GM21528 (cell line): ENCODE results near the gene STXBP5L.
"Not testable (repeated sequence)": the region's sequence is repeated elsewhere in the genome, so short reads cannot be mapped to it uniquely, and the experiment has no call there.

Experiments used
- ATAC-seq: cut with Tn5 transposase; IDR thresholded peaks from one replicate; pipeline ENCODE4 v1.9.1; 2021; ENCODE audit warnings: mild to moderate bottlenecking, moderate library complexity; ENCODE audit not compliant: unreplicated experiment, low FRiP score

Gene STXBP5L

DNA sequence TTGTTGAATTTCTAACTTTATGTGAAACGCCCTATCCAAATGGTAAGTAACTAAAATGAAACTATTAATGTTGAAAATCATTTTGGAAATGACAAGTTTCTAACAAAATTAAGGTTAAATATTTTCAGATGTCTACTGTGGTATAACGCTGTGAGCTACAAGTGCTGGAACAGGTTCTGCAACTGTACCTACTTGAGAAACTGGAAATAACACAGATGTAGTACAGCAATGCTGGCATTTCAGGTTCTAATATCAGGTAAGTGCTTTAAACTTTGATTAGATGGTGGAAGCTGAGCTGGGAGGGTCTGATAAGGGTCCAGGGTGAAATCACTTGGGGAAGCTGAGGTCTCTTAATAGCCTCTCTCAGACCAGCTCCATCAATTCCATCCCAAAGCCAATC, 315.1 kb downstream of the STXBP5L start:
- ATAC-seq: no peak

DNA sequence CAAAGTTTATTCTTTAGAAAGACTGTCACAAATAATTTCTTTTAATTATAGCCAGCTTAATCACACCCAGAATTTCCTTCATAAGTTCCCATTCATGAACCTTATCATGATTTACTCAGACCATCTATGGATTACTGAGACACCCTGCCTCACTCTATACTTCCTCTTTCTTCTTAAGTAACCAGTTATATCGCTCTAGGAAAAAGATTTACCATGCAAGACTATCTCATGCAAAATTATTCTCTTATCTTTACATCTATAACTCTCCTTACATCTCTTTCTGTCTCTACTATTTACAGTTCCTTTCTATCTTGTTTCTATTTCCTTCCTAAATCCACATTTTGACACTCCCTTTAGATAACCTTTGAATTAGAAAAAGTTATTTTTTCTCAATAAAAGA, 321.0 kb downstream of the STXBP5L start:
- ATAC-seq: no peak

DNA sequence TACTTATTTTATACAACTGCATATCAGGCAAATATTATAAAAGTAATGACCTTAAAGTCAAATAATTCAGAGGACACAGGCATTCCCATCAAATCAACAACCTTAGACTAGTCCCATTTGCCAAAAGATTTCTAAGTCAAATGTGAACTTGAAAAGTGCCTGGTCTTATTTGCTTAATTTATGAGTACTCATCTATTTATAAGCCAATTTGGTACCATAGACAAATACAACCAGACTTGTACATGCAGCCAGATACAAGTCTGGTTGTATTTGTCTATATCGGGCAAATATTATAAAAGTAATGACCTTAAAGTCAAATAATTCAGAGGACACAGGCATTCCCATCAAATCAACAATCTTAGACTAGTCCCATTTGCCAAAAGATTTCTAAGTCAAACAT, 322.2 kb downstream of the STXBP5L start:
- not testable (repeated sequence) for ATAC-seq

DNA sequence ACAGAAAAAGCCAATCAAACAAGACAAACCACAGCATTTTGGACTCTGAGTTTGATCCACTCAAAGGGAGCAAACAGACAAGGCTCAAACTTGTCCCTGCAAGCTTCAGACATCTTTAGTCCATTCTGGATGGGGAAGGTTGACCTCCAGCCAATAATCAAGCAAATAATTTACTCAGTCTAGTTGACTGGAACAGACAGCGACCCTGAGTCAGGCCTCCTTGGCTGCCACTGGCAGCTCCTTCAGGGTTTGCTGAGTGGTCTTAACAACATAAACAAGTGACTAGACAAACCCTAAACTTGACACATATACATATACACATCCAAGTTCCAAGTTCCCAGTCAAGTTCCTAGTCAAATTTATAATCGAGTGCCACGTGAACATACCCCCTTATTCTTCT, 323.9 kb downstream of the STXBP5L start:
- no peak for ATAC-seq

DNA sequence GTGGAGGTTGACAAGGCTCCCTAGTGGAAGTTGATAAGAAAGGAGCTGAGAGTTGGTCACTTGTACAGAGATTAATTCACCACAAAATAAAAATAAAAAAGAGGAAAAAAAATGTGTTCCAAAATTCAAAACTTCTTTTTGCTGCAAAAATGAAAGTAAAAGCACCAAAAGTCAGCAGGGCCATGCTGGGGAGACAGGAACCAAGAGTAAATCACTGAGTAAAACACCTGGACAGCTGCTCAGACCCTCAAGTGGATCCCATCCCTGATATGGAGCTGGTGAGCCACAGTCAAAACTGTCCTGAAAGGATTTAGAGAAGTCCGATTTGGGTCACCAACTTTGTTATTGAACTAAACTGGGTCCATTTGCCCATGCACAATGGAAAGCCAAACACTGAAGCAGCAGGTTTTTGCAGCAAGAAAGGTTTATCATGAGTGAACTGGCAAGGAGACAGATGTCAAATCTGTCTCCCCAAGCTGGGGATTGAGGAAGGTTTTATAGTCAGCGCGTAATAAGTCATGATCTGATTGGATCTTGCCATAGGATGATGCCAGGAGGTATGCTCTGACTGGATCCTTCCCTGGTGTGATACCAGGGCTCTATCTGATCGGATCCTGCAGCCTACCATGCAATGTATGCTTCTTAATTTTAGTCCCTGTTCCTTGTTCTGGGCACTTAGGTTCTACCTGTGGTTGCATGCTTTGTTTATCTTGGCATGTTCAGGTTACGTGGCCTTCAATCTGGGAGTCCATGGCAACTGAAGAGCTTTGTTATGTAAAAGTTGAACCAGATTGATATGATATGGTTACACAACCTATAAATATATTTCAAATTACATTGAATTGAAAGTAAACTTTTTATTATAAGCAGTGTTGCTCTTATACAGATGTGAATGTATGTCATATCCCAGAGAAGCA, 324.6 kb downstream of the STXBP5L start:
- no peak for ATAC-seq

DNA sequence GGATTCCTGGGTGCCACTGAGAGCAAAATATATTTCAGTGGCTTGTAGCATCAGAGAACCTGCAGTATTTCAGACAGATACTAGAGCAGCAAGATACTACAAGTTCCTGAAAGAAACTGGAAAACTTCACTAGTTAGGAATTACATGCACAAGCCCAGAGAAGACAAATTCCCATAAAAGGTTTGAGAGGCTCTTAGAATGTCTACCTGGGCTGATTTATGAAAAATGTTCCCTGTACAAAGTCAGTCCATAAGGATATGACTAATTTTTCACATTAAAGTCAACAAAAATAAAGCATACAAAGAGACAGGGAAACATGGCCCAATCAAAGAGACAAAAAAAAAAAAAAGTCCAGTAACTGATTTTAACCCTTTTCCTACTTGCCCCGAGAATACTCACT, 335.2 kb downstream of the STXBP5L start:
- ATAC-seq: no peak

DNA sequence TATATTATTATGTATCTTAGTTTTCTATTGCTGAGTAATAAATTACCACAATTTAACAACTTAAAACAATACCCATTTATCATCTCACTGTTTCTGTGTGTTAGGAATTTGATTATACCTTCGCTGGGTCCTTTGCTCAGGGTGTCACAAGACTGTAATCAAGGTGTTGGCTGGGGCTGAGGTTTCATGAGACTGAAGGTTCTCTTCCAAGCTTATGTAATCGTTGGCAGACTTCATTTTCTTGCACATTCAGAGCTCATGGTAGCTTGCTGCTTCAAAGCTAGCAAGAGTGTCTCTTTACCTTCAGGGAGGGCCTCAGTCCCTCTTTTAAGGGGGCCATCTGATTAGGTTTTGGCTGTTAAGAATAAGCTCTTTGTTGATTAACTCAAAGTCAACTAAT, 344.7 kb downstream of the STXBP5L start:
- no peak for ATAC-seq

DNA sequence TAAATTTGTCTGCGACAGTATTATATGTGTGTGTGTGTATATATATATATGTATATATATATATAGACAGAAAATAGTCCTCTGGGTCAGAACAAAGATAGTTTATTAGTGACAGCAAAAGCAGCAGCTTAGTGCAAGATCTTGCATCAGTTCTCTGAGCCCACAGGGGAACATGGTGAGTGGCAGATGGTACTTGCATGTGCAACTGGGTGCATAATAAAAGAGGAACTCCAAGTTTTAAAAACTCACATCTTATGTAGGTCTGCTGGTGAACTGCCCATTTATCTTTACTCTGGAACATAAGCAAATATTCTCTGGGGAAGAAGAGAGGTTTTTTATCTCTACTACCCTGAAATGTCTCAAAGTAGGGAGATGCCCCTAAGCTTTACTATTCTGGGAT, 361.4 kb downstream of the STXBP5L start:
- ATAC-seq: no peak

DNA sequence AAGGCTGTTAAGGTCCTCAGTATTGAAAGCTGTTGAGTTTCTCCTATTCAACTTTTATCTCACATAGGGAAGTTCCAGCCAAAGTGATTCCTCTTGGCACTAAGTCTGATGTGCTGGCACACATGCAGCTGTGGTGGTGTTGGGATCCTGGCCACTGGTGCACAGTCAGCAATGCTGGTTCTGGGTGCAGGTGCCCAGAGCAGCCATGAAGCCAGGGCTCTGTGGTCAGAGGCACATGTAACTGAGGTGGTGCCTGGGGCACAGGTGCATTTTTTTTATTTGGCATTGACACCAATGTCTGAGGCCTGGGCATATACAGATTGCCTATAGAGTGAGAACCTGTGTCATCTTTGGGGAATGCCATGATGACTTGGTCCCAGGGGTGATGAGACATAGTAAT, 366.4 kb downstream of the STXBP5L start:
- no peak for ATAC-seq

DNA sequence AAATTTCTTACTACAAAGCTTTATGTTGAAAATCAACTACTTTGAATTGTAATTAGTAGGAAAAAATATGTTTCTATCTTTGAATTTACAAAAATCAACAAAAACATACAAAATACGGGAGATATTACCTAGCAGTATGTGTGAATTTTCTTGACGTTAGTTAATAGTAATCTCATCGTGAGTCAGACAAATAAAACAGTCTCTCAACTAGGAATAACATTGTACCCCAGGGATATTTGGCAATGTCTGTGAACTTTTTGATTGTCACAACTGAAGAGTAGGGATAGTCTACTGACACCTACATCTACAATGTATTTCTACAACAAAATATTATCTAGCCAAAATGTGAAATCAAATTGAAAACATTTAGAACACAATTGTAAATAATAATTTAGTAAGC, 387.4 kb downstream of the STXBP5L start:
- ATAC-seq: no peak

DNA sequence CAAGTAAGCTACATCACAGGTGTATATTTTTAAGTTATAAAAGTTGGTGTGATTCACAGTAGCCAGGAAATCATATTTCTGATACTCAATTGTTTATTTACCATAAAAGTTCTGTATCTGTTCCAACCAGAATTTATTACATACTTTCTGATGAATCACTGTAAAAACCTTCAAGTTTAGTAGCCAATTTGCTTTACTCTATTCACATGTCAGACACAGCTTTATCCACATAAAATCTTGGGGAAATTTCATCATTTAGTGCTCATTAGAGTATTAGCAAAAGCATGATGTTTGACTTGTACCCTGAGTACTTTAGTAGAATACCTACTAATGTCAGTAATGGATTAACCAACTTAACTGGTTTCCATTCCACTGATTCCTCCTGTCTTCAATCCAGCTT, 388.0 kb downstream of the STXBP5L start:
- ATAC-seq: no peak

DNA sequence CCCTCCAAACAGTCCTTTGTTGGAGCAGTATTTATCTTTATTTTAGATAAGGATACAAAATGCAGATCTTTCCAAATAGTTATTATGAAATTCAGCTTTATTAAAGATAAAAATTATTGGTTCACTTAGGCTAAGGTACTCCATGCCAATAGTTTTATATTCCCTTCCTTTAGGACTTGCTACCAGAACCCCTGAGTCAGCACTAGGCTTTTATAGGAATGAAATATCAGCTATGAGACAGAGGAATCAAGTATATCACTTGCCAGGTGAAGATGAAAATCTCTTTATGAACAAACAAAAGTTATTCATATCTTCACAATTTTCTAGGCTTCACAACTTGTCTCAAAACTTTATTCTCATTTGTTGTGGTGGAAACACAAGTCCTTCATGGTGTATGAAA, 416.3 kb downstream of the STXBP5L start:
- no peak for ATAC-seq

DNA sequence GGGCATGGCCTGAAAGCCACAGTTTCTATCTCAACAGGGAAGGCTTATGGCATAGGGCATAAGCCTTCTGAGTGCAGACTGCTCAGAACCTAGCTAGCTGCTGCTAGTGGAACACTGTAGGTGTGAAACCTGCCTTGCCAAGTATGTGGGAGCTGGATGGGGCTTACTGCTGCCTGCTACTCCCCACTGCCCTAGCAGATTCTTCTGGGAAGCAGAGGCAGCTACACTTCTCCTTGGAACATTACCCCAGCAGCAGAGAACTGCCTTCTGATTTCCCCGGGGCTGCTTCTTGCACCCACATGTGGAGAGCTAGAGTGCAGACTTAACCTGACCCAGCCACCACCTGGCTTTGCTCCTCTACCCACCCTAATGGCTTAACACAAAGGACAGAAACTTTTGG, 422.1 kb downstream of the STXBP5L start:
- ATAC-seq: no peak

DNA sequence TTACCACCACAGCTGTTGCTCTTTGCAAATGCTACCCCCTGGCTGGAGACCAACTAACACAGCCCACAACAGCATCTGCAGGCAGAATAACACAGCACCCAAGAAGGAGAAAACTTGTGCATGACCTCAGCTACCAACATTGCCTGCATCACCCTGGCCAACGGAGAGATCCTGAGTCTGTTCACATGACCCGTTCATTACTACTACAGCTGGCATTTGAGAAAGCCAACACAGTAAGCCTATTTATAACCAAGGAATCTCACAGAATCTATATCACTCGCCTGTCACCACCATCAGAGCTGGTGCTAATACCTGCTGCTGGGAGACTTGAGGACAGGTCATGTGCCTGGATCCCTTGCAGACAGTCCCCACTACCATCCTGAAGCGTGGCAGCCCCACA, 422.6 kb downstream of the STXBP5L start:
- no peak for ATAC-seq

DNA sequence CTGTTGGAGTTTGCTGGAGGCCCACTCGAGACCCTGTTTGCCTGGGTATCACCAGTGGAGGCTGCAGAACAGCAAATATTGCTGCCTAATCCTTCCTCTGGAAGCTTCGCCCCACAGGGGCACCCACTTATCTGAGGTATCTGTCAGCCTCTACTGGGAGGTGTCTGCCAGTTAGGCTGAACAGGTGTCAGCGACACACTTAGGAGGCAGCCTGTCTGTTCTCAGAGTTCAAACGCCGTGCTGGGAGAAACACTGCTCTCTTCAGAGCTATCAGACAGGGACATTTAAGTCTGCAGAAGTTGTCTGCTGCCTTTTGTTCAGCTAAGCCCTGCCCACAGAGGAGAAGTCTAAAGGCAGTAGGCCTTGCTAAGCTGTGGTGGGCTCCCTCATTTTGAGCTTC, 448.0 kb downstream of the STXBP5L start:
- ATAC-seq: not testable (repeated sequence)

DNA sequence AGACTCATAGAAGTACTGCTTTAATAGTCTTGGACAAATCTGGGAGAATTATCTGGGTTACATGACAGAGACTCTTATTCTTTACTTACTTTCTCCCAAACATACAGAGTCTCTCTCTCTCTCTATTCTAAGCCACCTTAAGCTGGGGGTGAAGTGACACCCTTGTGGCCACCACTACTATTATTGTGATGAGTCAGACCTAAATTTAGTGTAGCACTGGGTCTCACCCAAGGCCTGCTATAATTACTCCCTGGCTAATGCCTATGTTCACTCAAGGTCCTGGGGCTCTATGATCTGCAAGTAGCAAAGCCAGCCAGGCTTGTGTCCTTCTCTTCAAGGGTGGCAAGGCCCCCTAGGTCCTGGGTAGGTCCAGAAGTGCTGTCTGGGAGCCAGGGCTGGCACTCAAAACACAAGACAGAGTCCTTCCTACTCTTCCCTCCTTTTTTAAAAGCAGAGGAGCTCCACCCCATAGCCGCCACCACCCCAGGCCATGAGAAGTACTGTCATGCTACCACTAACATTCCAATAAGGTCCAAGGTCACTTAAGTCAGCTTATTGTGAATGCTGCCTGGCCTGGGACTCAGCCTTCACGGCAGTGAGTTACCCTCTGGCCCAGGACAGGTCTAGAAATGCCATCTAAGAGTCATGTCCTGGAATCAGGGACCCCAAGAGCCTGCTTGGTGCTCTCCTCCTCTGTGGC, 454.2 kb downstream of the STXBP5L start:
- no peak for ATAC-seq

DNA sequence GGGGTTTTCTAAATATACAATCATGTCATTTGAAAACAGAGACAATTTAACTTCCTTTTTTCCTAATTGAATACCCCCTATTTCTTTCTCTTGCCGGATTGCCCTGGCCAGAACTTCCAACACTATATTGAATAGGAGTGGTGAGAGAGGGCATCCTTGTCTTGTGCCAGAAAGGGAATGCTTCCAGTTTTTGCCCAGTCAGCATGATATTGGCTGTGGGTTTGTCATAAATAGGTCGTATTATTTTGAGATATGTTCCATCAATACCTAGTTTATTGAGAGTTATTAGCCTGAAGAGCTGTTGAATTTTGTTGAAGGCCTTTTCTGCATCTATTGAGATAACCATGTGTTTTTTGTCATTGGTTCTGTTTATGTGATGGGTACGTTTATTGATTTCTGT, 480.3 kb downstream of the STXBP5L start:
- ATAC-seq: not testable (repeated sequence)

DNA sequence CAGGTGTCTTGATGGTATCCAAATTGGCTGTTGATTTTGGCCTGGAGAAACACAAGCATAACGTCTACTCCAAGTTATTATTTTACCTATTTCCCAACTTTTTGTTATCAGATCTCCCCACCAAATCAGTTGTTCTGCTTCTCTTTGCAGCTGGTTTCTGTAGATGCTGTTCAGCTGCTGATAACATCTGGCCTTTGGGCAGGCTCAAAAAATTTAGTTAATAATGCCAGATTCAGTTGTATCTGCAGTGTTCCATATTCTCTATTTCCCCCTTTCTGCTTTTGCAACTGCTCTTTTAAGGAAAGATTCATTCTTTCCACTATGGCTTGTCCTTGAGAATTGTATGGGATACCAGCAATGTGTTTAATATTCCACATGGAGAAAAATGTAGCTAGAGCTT, 488.0 kb downstream of the STXBP5L start:
- not testable (repeated sequence) for ATAC-seq

DNA sequence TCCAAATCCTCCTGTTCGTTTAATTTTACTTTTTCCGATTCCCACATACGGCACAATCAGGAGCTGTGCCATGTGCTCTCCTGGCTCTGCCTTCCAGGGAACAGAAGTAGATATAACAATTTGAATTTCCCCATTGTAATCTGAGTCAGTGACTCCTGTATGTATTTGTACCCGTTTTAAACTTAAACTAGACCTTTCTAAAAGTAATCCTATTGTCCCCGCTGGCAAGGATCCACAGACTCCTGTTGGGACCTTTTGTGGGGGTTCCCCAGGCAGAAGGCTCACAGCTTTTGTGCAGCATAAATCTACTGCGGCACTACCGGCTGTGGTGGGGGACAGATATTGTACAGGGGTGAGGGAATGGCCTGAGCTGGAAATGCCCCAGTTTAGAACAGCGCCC, 490.0 kb downstream of the STXBP5L start:
- ATAC-seq: not testable (repeated sequence)

DNA sequence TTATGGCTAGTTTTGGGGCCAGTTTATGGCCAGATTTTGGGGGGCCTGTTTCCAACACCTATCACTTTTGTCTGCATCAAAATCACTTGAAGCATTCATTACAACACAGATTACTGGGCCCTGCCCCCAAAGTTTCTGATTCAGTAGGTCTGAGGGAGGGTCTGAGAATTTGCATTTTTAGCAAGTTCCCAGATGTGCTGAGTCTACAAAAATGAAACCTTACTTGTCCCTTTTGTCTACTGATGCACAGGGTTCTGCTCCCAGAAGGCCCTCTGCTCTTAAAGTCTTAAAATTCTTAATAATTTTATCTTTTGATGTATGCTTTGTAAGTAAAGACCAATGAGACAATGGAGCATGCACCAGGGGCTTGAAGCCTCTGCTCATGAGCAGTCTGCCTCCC, 491.8 kb downstream of the STXBP5L start:
- no peak for ATAC-seq

DNA sequence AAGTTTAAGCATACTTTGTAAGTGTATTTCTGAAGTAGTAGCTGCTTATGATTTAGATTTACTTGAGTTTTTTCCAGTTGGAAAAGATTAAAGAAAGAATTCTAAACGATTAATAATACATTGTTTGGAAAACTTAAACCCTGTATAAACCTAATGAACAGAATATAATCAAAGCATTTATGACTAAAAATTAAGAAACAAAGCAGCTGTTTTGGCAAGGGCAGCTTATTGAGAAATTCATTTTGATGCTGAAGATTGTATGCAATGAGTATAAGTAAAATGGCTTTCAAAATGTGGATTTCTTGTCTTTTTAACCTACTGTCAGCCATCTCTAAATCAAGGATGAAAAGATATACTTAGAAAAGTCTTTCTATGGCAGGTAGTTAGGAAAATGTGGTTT, 497.6 kb downstream of the STXBP5L start:
- no peak for ATAC-seq

DNA sequence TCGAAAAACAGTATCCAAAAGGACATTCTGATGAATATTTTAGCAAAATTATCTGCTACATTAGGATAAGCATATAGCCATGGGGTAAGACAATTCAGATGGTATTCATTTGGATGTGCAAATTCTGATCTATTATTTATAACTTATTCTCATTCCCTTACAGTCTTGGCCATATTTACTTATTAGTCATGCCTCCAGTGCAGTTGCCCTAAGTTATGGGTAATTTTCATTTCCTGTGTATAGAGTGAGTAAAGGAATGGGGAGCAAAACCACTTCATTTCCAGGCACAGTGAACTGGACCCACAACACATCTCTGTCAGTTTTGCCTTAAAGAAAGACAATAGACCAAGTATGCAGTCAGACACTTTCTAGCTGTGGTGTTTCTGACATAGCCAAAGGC, 503.5 kb downstream of the STXBP5L start:
- ATAC-seq: no peak
